Measurements from ENCODE around the gene TSTD1. TPM values are rescaled to one million over a fixed set of nuclear protein-coding genes. Genes with fewer than 3 reads are reported as not detected.

TSTD1 gene
- total and polyA plus RNA-seq, 10 of the 15 experiments (the other 5 are each of a cell fraction or from before 2014, with no cell fraction given) = 33.3 to 145 (median 89.4) TPM

- POLR2A ChIA-PET = no interaction called here
- intact Hi-C loops (cut with micrococcal nuclease; ENCODE audit: unreplicated experiment) = no loop called here
- Histone ChIP-seq H3K79me2 (ENCODE audit: control insufficient read depth, insufficient read depth, low read length) (no peaks in the 10 kb centered on the region), H3K4me3 (no peak overlapping the region), H3K9ac (ENCODE audit: control insufficient read depth, insufficient read depth, low read length) (no peak overlapping the region), H3K36me3 (ENCODE audit: control insufficient read depth in 2 of 2, insufficient read depth in 2 of 2, low read length in 1 of 2) (no peaks in the 10 kb centered on the region), H3K4me2 (ENCODE audit: control insufficient read depth, insufficient read depth) (no peak overlapping the region), H2AFZ (ENCODE audit: control insufficient read depth, low read depth, low read length) (no peak overlapping the region), H4K20me1 (ENCODE audit: control insufficient read depth, insufficient read depth) (no peaks in the 10 kb centered on the region), H3K27ac (ENCODE audit: control insufficient read depth, insufficient read depth) (no peak overlapping the region), H3K4me1 (ENCODE audit: control insufficient read depth, insufficient read depth, low read length) (no peaks in the 10 kb centered on the region; the same call in 1 of the 2 replicates), H3K27me3 (replicated peaks in 1 of 2; ENCODE audit: control insufficient read depth in 2 of 2, insufficient read depth in 2 of 2, low read length in 1 of 2) (no peaks in the 10 kb centered on the region), H3K9me3 (replicated peaks; ENCODE audit: control insufficient read depth, insufficient read depth, low read length) (no peaks in the 10 kb centered on the region)
- CTCF ChIA-PET = interaction anchor here (1.0 kb wide), 1 partner anchor 80 kb away, joined by 3 read pairs; no protein-coding TSS in a partner anchor
- no peak for DNase-seq (ENCODE audit: low read depth, low spot score)
- BruUV-seq (replicated peaks) = no TSS peak
- ATAC-seq = no peak
- in situ Hi-C loops (cut with MboI) = no loop called here
- SMC1A ChIA-PET (ENCODE audit: uncharacterized antibody, unreplicated experiment) = no interaction called here
- 54% methylated on average over 9 of the region's 9 CpGs for WGBS (ENCODE audit: insufficient coverage, insufficient replicate concordance, low lambda C conversion rate, missing lambda C conversion rate)
- no peak for FAIRE-seq
- RAD21 ChIA-PET (ENCODE audit: unreplicated experiment) = no interaction called here
- TF ChIP-seq ZNF592 (IDR thresholded peaks at IDR 0.05) (no peak), YY1 (IDR thresholded peaks at IDR 0.05; ENCODE audit: low read depth, low read length) (no peak), MEF2B (IDR thresholded peaks at IDR 0.05; ENCODE audit: partially characterized antibody, poor library complexity, severe bottlenecking) (no peak), CUX1 (IDR thresholded peaks at IDR 0.05; ENCODE audit: insufficient replicate concordance, low read depth, low read length) (no peak), CHD2 (IDR thresholded peaks at IDR 0.05; ENCODE audit: borderline replicate concordance, low read depth, low read length) (no peak), ZZZ3 (IDR thresholded peaks at IDR 0.05; ENCODE audit: control insufficient read depth, insufficient read length, low read depth) (no peak), RBBP5 (conservative IDR thresholded peaks at IDR 0.05) (no peak), USF2 (IDR thresholded peaks at IDR 0.05; ENCODE audit: borderline replicate concordance, low read depth, low read length) (no peak), EED (IDR thresholded peaks at IDR 0.05; ENCODE audit: low read depth) (no peak), ZNF687 (IDR thresholded peaks at IDR 0.05) (no peak)
These were observed 38.7 kb upstream of the TSTD1 start for GRCh38 chr1:161077426-161077825.
